Aorta (tissue), 5 donors: Measurements from ENCODE around the gene SUDS3. TPM values are rescaled to one million over a fixed set of nuclear protein-coding genes. Genes with fewer than 3 reads are reported as not detected.

Source experiments
- ATAC-seq: fragments of 200-7000 bp; cut with Tn5 transposase; one replicate; pipeline ENCODE4 v1.9.1; 2022; ENCODE audit warnings: moderate library complexity; ENCODE audit not compliant: low FRiP score
- DNase-seq, 2 donors: peaks; one replicate each; pipeline ENCODE4 v3.0.0-alpha.2; 2020
- H3K27ac ChIP-seq, 2 donors: one replicate each; pipeline ENCODE4 v1.5.1; 2013; ENCODE audit warnings: low read length in 2 of 2, mild to moderate bottlenecking in 2 of 2, moderate library complexity in 2 of 2, control low read depth in 1 of 2, inconsistent platforms in 1 of 2, low read depth in 1 of 2
- H3K27me3 ChIP-seq, 2 donors: one replicate each; pipeline ENCODE4 v1.6.1; 2013; ENCODE audit warnings: control low read depth in 1 of 2, low read length in 1 of 2, mild to moderate bottlenecking in 1 of 2, moderate library complexity in 1 of 2; ENCODE audit not compliant: insufficient read depth in 2 of 2, control insufficient read depth in 1 of 2
- H3K36me3 ChIP-seq, 2 donors: one replicate each; pipeline ENCODE4 v1.6.1; 2013; ENCODE audit warnings: control low read depth in 1 of 2, low read length in 1 of 2, mild to moderate bottlenecking in 1 of 2; ENCODE audit not compliant: insufficient read depth in 2 of 2, control insufficient read depth in 1 of 2
- H3K4me1 ChIP-seq, 2 donors: one replicate each; pipeline ENCODE4 v1.6.1; 2013; ENCODE audit warnings: low read length in 2 of 2, control low read depth in 1 of 2, mild to moderate bottlenecking in 1 of 2, moderate library complexity in 1 of 2; ENCODE audit not compliant: insufficient read depth in 2 of 2, control insufficient read depth in 1 of 2
- H3K4me3 ChIP-seq, 2 donors: one replicate each; pipeline ENCODE4 v1.5.1; 2013; ENCODE audit warnings: low read length in 2 of 2, control low read depth in 1 of 2, mild to moderate bottlenecking in 1 of 2
- H3K9me3 ChIP-seq: one replicate; pipeline ENCODE4 v1.6.1; 2013; ENCODE audit warnings: mild to moderate bottlenecking, low read length; ENCODE audit not compliant: control insufficient read depth
- WGBS, 2 donors: extraction: QIAGEN DNeasy Blood & Tissue Kit; methylation state at CpG; one replicate each; pipeline ENCODE4 v1.1.7; 2013; 5-methylcytosine and 5-hydroxymethylcytosine counted together
- intact Hi-C, 2 donors: fragments of 100-400 bp; cut with DNase I; formaldehyde crosslinking; loops; one replicate each; pipeline versions ENCODE4 v1.14.2 to v1.15.0; 2022
- polyA plus RNA-seq, 2 donors: library from polyadenylated mRNA; stranded (reverse); fragments of 200-250 nt; gene quantifications; one replicate each; pipeline ENCODE4 v1.2.3, GENCODE V29; 2013
- total RNA-seq, 2 donors: library from RNA; stranded (reverse); fragmentation: NEBNext Ultra II Directional; extraction: Animal tissue kit (Norgen Biotek cat#: 25700); gene quantifications; one replicate each; pipeline ENCODE4 v1.2.1, GENCODE V29; 2021
- donor health status: healthy with polysubstance abuse.
- donor health status: Bipolar disorder and iron deficiency.
- donor health status: DM: no; HTN: no; CAD: no.
- donor health status: DM: no; HTN: no; CAD: no.
- donor health status: DM: yes; HTN: yes; CAD: no.

SUDS3 gene
- total and polyA plus RNA-seq, 4 donors = 14.2 to 32.4 (median 20.9) TPM

DNA sequence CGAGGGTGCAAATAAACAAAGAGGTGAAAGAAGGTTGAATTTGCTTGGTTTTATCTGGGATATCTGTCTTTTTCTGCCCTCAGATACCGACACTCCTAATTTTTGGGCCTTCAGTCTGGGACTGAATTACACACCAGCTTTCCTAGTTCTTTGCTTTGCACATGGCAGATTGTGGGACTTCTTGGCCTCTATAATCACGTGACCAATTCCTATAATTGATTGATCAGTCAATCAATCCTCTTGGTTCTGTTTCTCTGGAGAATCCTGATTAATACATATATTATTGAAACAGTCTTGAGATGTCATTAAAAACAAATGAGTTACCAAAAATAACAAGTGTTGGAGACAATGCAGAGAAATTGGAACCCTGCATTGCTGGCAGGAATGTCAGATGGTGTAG, 62.7 kb downstream of the SUDS3 start:
- H3K27ac ChIP-seq = no peak overlapping the region
- DNase-seq (no peak), ATAC-seq (no peak)
- no peak overlapping the region for H3K4me3 ChIP-seq
- 73 to 80% methylated on average over 3 of the region's 3 CpGs for WGBS, 2 donors
- H3K36me3 ChIP-seq = no peaks in the 10 kb centered on the region
- no peaks in the 10 kb centered on the region for H3K27me3 ChIP-seq
- intact Hi-C loops = no loop called here
- no peaks in the 10 kb centered on the region for H3K4me1 ChIP-seq
- no peaks in the 10 kb centered on the region for H3K9me3 ChIP-seq

DNA sequence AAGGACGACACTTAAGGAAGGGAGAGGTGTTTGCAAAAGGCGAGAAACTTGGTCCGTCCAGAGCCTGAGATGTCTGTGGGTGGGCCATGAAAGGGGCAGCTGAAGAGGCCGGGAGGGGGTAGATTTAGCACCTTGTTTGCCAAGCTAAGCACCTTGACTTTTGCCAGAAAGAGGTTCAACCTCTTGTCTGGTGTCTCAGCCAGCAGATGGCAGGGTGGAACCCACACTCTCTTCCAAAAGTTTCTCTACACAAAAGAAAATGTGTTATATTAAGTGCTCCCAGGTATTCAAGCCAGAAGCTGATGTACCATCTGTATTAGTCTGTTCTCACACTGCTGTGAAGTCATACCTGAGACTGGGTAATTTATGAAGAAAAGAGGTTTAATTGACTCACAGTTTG, 69.9 kb downstream of the SUDS3 start:
- Histone ChIP-seq H3K4me1 (no peaks in the 10 kb centered on the region), H3K9me3 (peaks cover 1% of the 10 kb centered on the region), H3K36me3 (no peaks in the 10 kb centered on the region), H3K27ac (no peak overlapping the region), H3K27me3 (peaks cover 0 to 1% of the 10 kb centered on the region in 2 donors), H3K4me3 (no peak overlapping the region)
- no peak for ATAC-seq
- no peak for DNase-seq
- 43 to 44% methylated on average over 4 of the region's 4 CpGs for WGBS, 2 donors
- intact Hi-C loops = no loop called here

GRCh38 chr12:118447181-118447580, 70.8 kb downstream of the SUDS3 start:
- Histone ChIP-seq H3K27me3 (peaks cover 0 to 1% of the 10 kb centered on the region in 2 donors), H3K4me1 (no peaks in the 10 kb centered on the region), H3K9me3 (peaks cover 1% of the 10 kb centered on the region), H3K27ac (no peak overlapping the region), H3K4me3 (no peak overlapping the region), H3K36me3 (no peaks in the 10 kb centered on the region)
- ATAC-seq (no peak), DNase-seq (no peak)
- WGBS, 2 donors = 52 to 67% methylated on average over 4 of the region's 4 CpGs
- intact Hi-C loops = no loop called here

DNA sequence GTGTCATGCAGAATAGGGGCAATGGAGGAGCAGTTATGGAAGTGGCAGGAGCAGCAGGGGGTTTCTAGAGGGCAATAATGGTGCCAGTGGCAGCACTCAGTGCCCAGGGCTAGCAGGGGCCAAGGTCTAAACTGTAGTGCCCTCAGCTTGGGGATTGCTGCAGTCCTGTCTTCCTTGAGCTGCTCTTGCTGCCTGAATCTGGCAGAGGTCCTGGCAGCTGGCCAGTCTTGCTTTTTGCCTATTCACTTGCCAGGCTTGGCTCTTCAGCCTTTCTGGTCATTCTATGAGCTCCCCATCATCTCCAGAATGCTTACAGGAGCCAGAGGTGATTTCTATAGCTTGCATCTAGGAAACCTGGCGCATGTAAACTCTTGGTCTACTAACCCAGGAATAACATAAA, 72.0 kb downstream of the SUDS3 start:
- DNase-seq (no peak), ATAC-seq (no peak)
- intact Hi-C loops = no loop called here
- WGBS, 2 donors = 92 to 95% methylated on average over 1 of the region's 1 CpG
- Histone ChIP-seq H3K4me1 (no peaks in the 10 kb centered on the region), H3K27me3 (peaks cover 0 to 1% of the 10 kb centered on the region in 2 donors), H3K36me3 (no peaks in the 10 kb centered on the region), H3K9me3 (peaks cover 1% of the 10 kb centered on the region), H3K27ac (no peak overlapping the region), H3K4me3 (no peak overlapping the region)

DNA sequence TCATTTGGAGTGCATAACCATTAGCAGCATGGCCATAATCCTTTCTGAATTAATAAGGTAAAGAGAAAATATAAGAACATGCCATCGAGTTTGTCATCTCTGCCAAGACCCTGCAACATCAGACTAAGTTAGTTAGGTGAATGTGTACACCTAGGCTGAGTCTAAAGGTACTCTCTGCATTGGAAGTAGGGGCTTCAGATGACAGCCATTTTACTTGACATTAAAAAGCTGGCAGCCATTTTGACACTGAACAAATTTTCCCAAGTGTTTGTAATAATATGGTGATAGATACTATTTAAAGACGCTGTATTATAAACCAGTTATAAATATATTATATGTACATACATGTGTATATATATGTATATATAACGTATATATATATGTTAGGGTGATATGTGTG, 79.0 kb downstream of the SUDS3 start:
- intact Hi-C loops = no loop called here

DNA sequence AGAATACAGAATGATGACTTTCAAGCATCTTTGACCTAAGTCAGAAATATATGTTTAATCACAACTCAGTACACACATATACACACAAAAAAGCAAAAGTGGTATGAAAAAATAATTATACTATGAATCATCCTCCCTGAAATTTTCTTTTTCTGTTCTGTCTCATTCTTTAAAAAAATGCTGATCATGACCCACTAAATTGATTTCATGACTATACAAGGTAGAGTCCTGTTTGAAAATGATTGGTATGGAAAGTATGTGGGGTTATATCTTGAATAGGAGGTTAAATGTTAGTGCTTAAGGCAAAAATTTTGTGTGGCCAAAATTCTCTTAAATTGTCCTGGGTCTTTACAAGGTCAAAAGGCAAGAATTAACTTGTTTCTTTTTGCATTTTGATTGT, 80.4 kb downstream of the SUDS3 start:
- DNase-seq = no peak
- Histone ChIP-seq H3K27ac (no peak overlapping the region), H3K9me3 (peaks cover 1% of the 10 kb centered on the region), H3K4me3 (no peak overlapping the region), H3K27me3 (no peaks in the 10 kb centered on the region), H3K4me1 (no peaks in the 10 kb centered on the region), H3K36me3 (no peaks in the 10 kb centered on the region)
- intact Hi-C loops = no loop called here
- no peak for ATAC-seq

More for the DNA sequence above, 79.0 kb downstream of the SUDS3 start:
- WGBS, 2 donors = 61 to 83% methylated on average over 3 of the region's 3 CpGs
- Histone ChIP-seq H3K36me3 (no peaks in the 10 kb centered on the region), H3K27me3 (no peaks in the 10 kb centered on the region), H3K4me3 (no peak overlapping the region), H3K4me1 (no peaks in the 10 kb centered on the region), H3K9me3 (no peaks in the 10 kb centered on the region), H3K27ac (no peak overlapping the region)
- no peak for ATAC-seq
- DNase-seq = no peak

GRCh38 chr12:118459110-118459509, 82.8 kb downstream of the SUDS3 start:
- no peak overlapping the region for H3K27ac ChIP-seq
- peaks cover 1% of the 10 kb centered on the region for H3K9me3 ChIP-seq
- 90 to 91% methylated on average over 4 of the region's 4 CpGs for WGBS, 2 donors
- no peaks in the 10 kb centered on the region for H3K27me3 ChIP-seq
- ATAC-seq (no peak), DNase-seq (no peak)
- intact Hi-C loops = no loop called here
- no peak overlapping the region for H3K4me3 ChIP-seq
- no peaks in the 10 kb centered on the region for H3K36me3 ChIP-seq
- H3K4me1 ChIP-seq = no peaks in the 10 kb centered on the region

- ATAC-seq (no peak), DNase-seq (no peak)
- no peaks in the 10 kb centered on the region for H3K27me3 ChIP-seq
- no peak overlapping the region for H3K27ac ChIP-seq
- H3K4me1 ChIP-seq = no peaks in the 10 kb centered on the region
- H3K4me3 ChIP-seq = no peak overlapping the region
- WGBS, 2 donors = 79 to 80% methylated on average over 4 of the region's 4 CpGs
- intact Hi-C loops = no loop called here
- peaks cover 1% of the 10 kb centered on the region for H3K9me3 ChIP-seq
- no peaks in the 10 kb centered on the region for H3K36me3 ChIP-seq
Measured at GRCh38 chr12:118463677-118464076, 87.3 kb downstream of the SUDS3 start.

DNA sequence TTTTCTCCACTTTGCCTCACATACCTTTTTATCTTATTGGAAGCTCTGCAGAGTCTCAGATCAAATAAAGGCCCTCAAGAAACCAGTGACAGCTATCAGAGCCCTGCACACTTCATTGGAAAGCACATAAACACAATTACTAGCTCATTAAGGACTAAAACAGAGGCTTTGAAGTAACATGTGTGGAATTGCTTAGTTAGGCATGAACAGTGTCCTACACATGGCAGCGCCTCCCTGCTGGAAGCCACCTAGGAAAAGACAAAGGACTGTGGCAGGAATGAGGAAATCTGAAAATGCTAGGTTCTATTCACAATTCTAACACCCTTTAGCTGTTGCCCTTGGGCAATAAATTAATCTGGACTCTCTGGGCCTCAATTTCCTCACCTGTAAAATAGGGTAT, 89.4 kb downstream of the SUDS3 start:
- H3K4me3 ChIP-seq = no peak overlapping the region
- no peaks in the 10 kb centered on the region for H3K4me1 ChIP-seq
- no peaks in the 10 kb centered on the region for H3K36me3 ChIP-seq
- H3K9me3 ChIP-seq = peaks cover 3% of the 10 kb centered on the region
- ATAC-seq (no peak), DNase-seq (no peak)
- no peak overlapping the region for H3K27ac ChIP-seq
- no peaks in the 10 kb centered on the region for H3K27me3 ChIP-seq
- intact Hi-C loops = no loop called here
- 72% methylated on average over 1 of the region's 1 CpG for WGBS, 2 donors
